ENCODE results near the gene LMNA. TPM values are rescaled to one million over a fixed set of nuclear protein-coding genes. Genes with fewer than 3 reads are reported as not detected.
A peak's percentile ranks its signal among the peaks of the same experiment; 100 is the strongest.

Gene LMNA
- total RNA-seq, 2 experiments from 2014 or later, result 6.5 to 14.3 TPM

DNA sequence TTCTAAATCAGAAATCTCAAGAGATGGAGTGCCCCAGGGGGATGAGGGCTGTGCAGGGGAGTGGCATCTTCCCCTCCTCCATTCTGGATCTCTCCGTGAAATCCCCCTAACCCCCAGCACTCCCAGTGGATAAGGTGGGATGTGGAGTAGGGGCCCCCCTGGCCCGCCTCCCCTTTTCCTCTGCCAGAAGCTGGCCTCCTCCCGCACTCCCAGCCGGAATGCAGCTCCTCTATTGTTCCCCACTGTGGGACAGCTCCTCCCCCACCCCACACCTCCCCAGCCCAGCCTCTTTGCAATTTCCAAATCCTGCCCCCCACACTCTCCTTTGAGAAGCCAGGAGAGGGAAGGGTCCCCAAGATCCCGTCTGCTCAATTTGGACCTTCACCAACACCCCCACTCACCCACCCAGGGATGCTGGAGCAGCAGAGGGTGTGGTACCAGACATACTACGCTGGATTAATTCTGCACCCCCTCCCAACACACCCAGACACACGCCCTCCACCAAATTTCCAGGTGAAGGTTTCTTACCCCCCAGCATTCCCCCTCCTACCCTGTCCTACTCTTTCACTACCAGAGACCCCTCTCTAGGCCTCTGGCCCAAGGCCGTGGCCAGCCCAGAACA, 34.2 kb upstream of the LMNA start:
- ChIA-PET CTCF (ENCODE audit: unreplicated experiment) (no interaction called here), POLR2A (no interaction called here)
- no peak overlapping the region for H2AFZ ChIP-seq (ENCODE audit: low read length)
- no peaks in the 10 kb centered on the region for H3K9me3 ChIP-seq (ENCODE audit: low read length)
- no peaks in the 10 kb centered on the region for H3K9me2 ChIP-seq (ENCODE audit: insufficient read depth, low read length)
- no peaks in the 10 kb centered on the region for H4K20me1 ChIP-seq (ENCODE audit: insufficient read depth, low read length)
- 0 out of 2 replicates have a peak, but pooled peaks cover 1% of the 10 kb centered on the region for H3K79me2 ChIP-seq (ENCODE audit: insufficient read depth, low read depth, low read length)
- no peak overlapping the region for H3K27ac ChIP-seq (ENCODE audit: low read depth, low read length, poor library complexity, severe bottlenecking)
- H3K4me2 ChIP-seq (ENCODE audit: low read length), result peak overlapping the region; percentile 98
- no peak for DNase-seq (ENCODE audit: low spot score)
- H3K4me1 ChIP-seq (ENCODE audit: insufficient read depth, low read length, poor library complexity, severe bottlenecking), result peaks cover 40% of the 10 kb centered on the region
- intact Hi-C loops (cut with micrococcal nuclease; ENCODE audit: unreplicated experiment), result no loop called here
- no TSS peak for BruUV-seq (replicated peaks)
- H3K36me3 ChIP-seq (ENCODE audit: insufficient read depth, low read length), result no peaks in the 10 kb centered on the region
- peak overlapping the region; percentile 94 for H3K4me3 ChIP-seq (ENCODE audit: low read depth, low read length, poor library complexity, severe bottlenecking)
- no peak for TF ChIP-seq CTCF (conservative IDR thresholded peaks at IDR 0.05; ENCODE audit: low read length)
- TF ChIP-seq EZH2phosphoT487 (IDR thresholded peaks at IDR 0.05; ENCODE audit: borderline replicate concordance, low read depth, low read length), result no peak

- Histone ChIP-seq H3K4me2 (ENCODE audit: low read length) (peak overlapping the region; percentile 98), H4K20me1 (ENCODE audit: insufficient read depth, low read length) (no peaks in the 10 kb centered on the region), H3K27ac (ENCODE audit: low read depth, low read length, poor library complexity, severe bottlenecking) (no peak overlapping the region), H3K79me2 (ENCODE audit: insufficient read depth, low read depth, low read length) (no peaks in the 10 kb centered on the region), H2AFZ (ENCODE audit: low read length) (no peak overlapping the region), H3K36me3 (ENCODE audit: insufficient read depth, low read length) (no peaks in the 10 kb centered on the region), H3K4me3 (ENCODE audit: low read depth, low read length, poor library complexity, severe bottlenecking) (peak overlapping the region; percentile 94), H3K9me2 (ENCODE audit: insufficient read depth, low read length) (no peaks in the 10 kb centered on the region), H3K9me3 (ENCODE audit: low read length) (no peaks in the 10 kb centered on the region), H3K4me1 (ENCODE audit: insufficient read depth, low read length, poor library complexity, severe bottlenecking) (peaks cover 35% of the 10 kb centered on the region)
- no peak for DNase-seq (ENCODE audit: low spot score)
- ChIA-PET CTCF (ENCODE audit: unreplicated experiment) (no interaction called here), POLR2A (no interaction called here)
- no TSS peak for BruUV-seq (replicated peaks)
- intact Hi-C loops (cut with micrococcal nuclease; ENCODE audit: unreplicated experiment), result no loop called here
- TF ChIP-seq EZH2phosphoT487 (IDR thresholded peaks at IDR 0.05; ENCODE audit: borderline replicate concordance, low read depth, low read length), result no peak
Observed at GRCh38 chr1:156080863-156081179, 33.7 kb upstream of the LMNA start.

GRCh38 chr1:156081180-156081916, 33.2 kb upstream of the LMNA start:
- Histone ChIP-seq H3K79me2 (ENCODE audit: insufficient read depth, low read depth, low read length) (no peaks in the 10 kb centered on the region), H2AFZ (ENCODE audit: low read length) (peak overlapping the region; percentile 94; the same call in 1 of the 2 replicates), H3K27ac (ENCODE audit: low read depth, low read length, poor library complexity, severe bottlenecking) (no peak overlapping the region), H4K20me1 (ENCODE audit: insufficient read depth, low read length) (no peaks in the 10 kb centered on the region), H3K36me3 (ENCODE audit: insufficient read depth, low read length) (no peaks in the 10 kb centered on the region), H3K4me1 (ENCODE audit: insufficient read depth, low read length, poor library complexity, severe bottlenecking) (peaks cover 30% of the 10 kb centered on the region), H3K4me2 (ENCODE audit: low read length) (peak overlapping the region; percentile 98), H3K9me2 (ENCODE audit: insufficient read depth, low read length) (no peaks in the 10 kb centered on the region), H3K4me3 (ENCODE audit: low read depth, low read length, poor library complexity, severe bottlenecking) (peak overlapping the region; percentile 94), H3K9me3 (ENCODE audit: low read length) (no peaks in the 10 kb centered on the region)
- no TSS peak for BruUV-seq (replicated peaks)
- intact Hi-C loops (cut with micrococcal nuclease; ENCODE audit: unreplicated experiment), result no loop called here
- DNase-seq (ENCODE audit: low spot score), result no peak
- POLR2A ChIA-PET, result no interaction called here
- TF ChIP-seq EZH2phosphoT487 (IDR thresholded peaks at IDR 0.05; ENCODE audit: borderline replicate concordance, low read depth, low read length), result no peak
- TF ChIP-seq CTCF (conservative IDR thresholded peaks at IDR 0.05; ENCODE audit: low read length), result no peak
- CTCF ChIA-PET (ENCODE audit: unreplicated experiment), result no interaction called here

Measured in OCI-LY7 (cell line).